GM23248 (cell line): Measurements from ENCODE around the gene SYT2.

Experiments used
- EZH2 ChIP-seq: fragments of 200-600 bp; sonication (generic); IDR thresholded peaks from 2 replicates; pipeline ENCODE4 v1.6.1; 2018; ENCODE audit warnings: antibody characterized with exemption, mild to moderate bottlenecking; ENCODE audit not compliant: insufficient read depth, poor library complexity, severe bottlenecking
- EZH2phosphoT487 ChIP-seq: fragments of 200-600 bp; sonication (generic); IDR thresholded peaks from 2 replicates; pipeline ENCODE4 v1.6.1; 2018; ENCODE audit warnings: antibody characterized with exemption, moderate library complexity, mild to moderate bottlenecking, low read depth; ENCODE audit not compliant: insufficient read depth

- TF ChIP-seq EZH2: no peak
- TF ChIP-seq EZH2phosphoT487: no peak
These were observed 42.5 kb upstream of the SYT2 start for GRCh38 chr1:202752774-202753173.
